WERI-Rb-1 (cell line): ENCODE measurements around the gene UGT2B17.

Source experiments
- DNase-seq: peaks from one replicate; pipeline ENCODE4 v3.0.0-alpha.2; 2020
- H3K27ac ChIP-seq: fragments of 250-450 bp; sonication (Bioruptor Pico); 2 replicates; pipeline ENCODE4 v1.5.1; 2020; ENCODE audit warnings: mild to moderate bottlenecking, moderate library complexity
- H3K27me3 ChIP-seq: fragments of 250-450 bp; sonication (Bioruptor Pico); 2 replicates; pipeline ENCODE4 v1.5.1; 2021; ENCODE audit warnings: mild to moderate bottlenecking, low read depth, moderate library complexity; ENCODE audit not compliant: insufficient read depth, severe bottlenecking
- H3K36me3 ChIP-seq: fragments of 250-450 bp; sonication (Bioruptor Pico); 2 replicates; pipeline ENCODE4 v1.5.1; 2020; ENCODE audit warnings: mild to moderate bottlenecking, moderate library complexity
- H3K4me3 ChIP-seq: 2 replicates; pipeline ENCODE4 v1.5.1; 2011; ENCODE audit warnings: low read depth, mild to moderate bottlenecking, control low read depth, low read length
- H3K9me3 ChIP-seq: fragments of 250-450 bp; sonication (Bioruptor Pico); 2 replicates; pipeline ENCODE4 v1.5.1; 2021; ENCODE audit warnings: mild to moderate bottlenecking, moderate library complexity; ENCODE audit not compliant: severe bottlenecking
- TF ChIP-seq, protein P1 (sequence below): IDR thresholded peaks from 2 replicates; pipeline ENCODE4 v1.5.1; 2011; ENCODE audit warnings: low read depth, mild to moderate bottlenecking, control low read depth, inconsistent platforms, low read length

Gene UGT2B17

DNA sequence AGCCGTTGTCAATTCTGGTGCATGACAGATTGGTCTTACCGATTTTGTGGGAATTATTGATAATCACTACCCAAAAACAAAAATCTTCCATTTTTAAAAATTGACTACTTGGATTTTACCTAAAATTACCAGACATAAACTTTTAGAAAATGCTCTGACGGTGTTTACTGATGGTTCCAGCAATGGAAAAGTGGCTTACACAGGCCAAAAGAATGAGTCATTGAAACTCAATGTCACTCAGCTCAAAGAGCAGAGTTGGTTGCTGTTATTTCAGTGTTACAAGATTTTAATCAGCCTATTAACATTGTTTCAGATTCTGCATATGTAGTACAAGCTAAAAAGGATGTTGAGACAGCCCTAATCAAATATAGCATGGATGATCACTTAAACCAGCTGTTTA is 23.0 kb upstream of the UGT2B17 start:
- H3K27ac ChIP-seq: no peak overlapping the region
- H3K27me3 ChIP-seq: no peaks in the 10 kb centered on the region
- no peaks in the 10 kb centered on the region for H3K9me3 ChIP-seq
- TF ChIP-seq, protein P1, sequence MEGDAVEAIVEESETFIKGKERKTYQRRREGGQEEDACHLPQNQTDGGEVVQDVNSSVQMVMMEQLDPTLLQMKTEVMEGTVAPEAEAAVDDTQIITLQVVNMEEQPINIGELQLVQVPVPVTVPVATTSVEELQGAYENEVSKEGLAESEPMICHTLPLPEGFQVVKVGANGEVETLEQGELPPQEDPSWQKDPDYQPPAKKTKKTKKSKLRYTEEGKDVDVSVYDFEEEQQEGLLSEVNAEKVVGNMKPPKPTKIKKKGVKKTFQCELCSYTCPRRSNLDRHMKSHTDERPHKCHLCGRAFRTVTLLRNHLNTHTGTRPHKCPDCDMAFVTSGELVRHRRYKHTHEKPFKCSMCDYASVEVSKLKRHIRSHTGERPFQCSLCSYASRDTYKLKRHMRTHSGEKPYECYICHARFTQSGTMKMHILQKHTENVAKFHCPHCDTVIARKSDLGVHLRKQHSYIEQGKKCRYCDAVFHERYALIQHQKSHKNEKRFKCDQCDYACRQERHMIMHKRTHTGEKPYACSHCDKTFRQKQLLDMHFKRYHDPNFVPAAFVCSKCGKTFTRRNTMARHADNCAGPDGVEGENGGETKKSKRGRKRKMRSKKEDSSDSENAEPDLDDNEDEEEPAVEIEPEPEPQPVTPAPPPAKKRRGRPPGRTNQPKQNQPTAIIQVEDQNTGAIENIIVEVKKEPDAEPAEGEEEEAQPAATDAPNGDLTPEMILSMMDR: no peak
- H3K36me3 ChIP-seq: no peaks in the 10 kb centered on the region
- DNase-seq: no peak
- no peak overlapping the region for H3K4me3 ChIP-seq

DNA sequence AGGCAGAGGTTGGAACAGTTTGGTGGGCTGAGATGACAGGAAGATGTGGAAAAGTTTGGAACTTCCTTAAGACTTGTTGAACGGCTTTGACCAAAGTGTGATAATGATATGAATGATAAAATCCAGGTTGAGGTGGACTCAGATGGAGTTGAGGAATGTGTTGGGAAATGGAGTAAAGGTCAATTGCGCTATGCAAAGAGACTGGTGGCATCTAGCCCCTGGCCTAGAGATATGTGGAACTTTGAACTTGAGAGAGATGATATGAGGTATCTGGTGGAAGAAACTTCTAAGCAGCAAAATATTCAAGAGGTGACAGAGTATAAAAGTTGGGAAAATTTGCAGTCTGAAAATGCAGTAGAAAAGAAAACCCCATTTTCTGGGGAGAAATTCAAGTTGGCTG is 21.4 kb upstream of the UGT2B17 start:
- no peak for DNase-seq
- Histone ChIP-seq H3K36me3 (no peaks in the 10 kb centered on the region), H3K27me3 (no peaks in the 10 kb centered on the region), H3K9me3 (no peaks in the 10 kb centered on the region), H3K27ac (no peak overlapping the region), H3K4me3 (no peak overlapping the region)
- TF ChIP-seq, protein P1: no peak

DNA sequence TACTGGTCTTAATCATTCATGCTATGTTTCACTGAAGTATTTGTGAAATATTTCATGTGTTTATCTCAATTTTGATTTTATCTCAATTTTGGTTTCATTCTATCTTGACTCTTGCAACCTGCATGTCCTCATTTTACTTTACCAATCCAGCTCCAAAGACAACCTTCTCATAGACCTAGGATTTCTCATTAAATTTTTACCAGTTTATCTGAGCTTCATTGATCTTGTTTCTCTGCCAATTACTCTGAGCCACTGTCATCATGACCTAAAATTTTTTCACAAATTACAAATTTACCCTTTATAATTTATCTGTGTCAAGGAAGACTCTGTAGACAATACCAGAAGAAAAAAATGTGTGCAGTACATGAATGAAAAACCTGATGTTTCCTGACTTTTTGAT is 18.6 kb upstream of the UGT2B17 start:
- Histone ChIP-seq H3K36me3 (no peaks in the 10 kb centered on the region), H3K27me3 (no peaks in the 10 kb centered on the region), H3K4me3 (no peak overlapping the region), H3K9me3 (no peaks in the 10 kb centered on the region), H3K27ac (no peak overlapping the region)
- no peak for DNase-seq
- TF ChIP-seq, protein P1: no peak

DNA sequence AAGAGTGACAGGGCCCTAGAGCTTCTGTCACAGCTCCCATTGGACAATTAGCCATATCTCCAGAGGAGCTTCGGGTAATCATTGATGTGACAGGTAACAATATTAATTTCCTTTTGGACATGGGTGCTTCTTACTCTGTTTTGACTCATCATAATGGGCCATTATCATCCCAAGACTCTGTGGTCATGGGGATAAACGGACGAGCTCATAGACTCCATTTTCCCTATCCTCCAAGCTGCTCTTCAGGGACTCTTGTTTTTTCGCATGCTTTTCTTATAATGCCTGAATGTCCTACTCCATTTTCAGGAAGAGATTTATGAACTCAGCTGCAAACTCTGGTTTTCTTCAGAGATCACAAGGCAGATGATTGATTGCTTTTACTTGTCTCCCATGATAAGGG is 17.0 kb upstream of the UGT2B17 start:
- Histone ChIP-seq H3K27me3 (no peaks in the 10 kb centered on the region), H3K27ac (no peak overlapping the region), H3K36me3 (no peaks in the 10 kb centered on the region), H3K4me3 (no peak overlapping the region), H3K9me3 (no peaks in the 10 kb centered on the region)
- TF ChIP-seq, protein P1: no peak
- DNase-seq: no peak

DNA sequence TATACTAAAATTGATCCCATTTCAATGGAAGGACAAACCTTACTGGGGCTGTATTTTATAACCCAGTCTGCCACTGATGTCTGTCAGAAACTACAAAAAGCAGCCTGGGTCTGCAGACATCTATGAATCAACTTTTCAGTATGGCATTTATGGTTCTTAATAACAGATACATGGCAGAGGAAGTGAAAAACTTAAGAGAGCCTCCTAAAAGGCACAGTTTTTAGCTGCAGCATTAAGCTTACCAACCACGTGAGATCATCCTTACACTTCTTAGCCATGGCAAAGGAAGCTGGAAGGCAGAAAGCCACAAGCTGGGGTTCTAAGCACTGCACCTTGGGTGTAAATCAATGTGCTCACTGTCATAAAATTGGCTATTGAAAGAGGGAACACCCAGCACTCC is 16.6 kb upstream of the UGT2B17 start:
- H3K9me3 ChIP-seq: no peaks in the 10 kb centered on the region
- DNase-seq: no peak
- TF ChIP-seq, protein P1: no peak
- H3K27me3 ChIP-seq: no peaks in the 10 kb centered on the region
- H3K27ac ChIP-seq: no peak overlapping the region
- H3K36me3 ChIP-seq: no peaks in the 10 kb centered on the region
- no peak overlapping the region for H3K4me3 ChIP-seq

DNA sequence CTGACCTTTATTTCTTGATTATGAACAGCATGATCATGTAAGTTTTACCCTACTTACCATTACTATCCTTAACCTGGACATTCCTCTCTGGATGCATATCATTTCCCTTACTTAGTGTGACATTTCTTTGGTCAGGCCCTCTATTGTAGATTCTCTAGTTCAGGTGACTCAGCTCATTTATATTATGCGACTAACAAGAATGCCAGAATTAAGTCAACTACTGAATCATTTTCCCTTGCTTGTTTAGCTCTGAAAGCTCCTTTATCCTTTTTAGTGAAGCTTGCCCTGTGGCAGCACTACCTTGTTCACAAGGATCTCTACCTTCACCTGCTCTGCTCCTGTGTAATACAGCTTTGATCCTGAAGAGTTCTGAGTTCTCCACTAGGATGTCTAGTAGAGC is 15.1 kb upstream of the UGT2B17 start:
- no peak overlapping the region for H3K27ac ChIP-seq
- no peak overlapping the region for H3K4me3 ChIP-seq
- TF ChIP-seq, protein P1: no peak
- H3K27me3 ChIP-seq: no peaks in the 10 kb centered on the region
- no peaks in the 10 kb centered on the region for H3K36me3 ChIP-seq
- DNase-seq: no peak
- H3K9me3 ChIP-seq: no peaks in the 10 kb centered on the region
